Fibroblast of peridontal ligament (primary cell): ENCODE data around the gene ARHGAP19.
A peak's percentile ranks its signal among the peaks of the same experiment; 100 is the strongest.

Experiments used
- DNase-seq: peaks from one replicate; pipeline ENCODE4 v3.0.0-alpha.2; 2010; ENCODE audit errors: extremely low read depth

The ARHGAP19 gene, protein sequence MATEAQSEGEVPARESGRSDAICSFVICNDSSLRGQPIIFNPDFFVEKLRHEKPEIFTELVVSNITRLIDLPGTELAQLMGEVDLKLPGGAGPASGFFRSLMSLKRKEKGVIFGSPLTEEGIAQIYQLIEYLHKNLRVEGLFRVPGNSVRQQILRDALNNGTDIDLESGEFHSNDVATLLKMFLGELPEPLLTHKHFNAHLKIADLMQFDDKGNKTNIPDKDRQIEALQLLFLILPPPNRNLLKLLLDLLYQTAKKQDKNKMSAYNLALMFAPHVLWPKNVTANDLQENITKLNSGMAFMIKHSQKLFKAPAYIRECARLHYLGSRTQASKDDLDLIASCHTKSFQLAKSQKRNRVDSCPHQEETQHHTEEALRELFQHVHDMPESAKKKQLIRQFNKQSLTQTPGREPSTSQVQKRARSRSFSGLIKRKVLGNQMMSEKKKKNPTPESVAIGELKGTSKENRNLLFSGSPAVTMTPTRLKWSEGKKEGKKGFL

DNA sequence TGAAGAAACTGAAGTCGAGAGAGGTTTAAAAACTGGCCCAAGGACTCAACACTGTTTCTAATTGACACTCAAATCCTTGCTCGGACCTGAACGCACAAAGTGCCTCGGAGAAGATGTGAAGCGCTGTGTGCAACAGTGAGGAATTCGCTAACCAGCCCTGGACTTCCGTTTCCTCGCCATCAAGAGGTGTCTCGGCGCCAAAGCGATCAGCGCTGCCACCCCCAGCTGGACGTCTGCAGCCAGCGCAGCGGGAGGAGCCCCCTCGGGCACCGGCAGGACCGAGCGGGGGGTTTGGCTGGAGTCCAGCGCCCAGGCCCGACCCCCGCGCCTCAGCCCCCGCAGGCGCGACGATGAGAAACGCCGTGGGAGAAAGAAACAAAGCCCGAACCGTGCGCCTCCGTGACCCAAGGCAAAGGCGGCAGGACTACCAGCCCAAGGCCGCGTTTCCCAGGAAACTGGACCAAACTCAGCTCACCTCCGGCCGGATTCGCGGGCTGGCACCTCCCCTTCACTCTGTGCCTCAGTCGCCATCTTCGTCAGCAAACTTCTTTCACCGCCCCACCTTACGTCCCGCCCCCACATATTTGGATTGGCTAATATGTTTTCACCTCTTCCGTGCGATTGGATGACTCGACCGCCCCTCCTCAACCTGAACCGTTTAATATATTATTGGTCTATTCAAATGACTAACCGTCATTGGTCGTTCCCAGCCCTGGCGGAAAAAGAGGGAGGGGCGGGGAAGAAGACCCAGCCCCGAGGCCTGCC lies at the start of gene ARHGAP19:
ARHGAP19 (minus strand) TSS at position 541 of the 765 bp plus-strand sequence; CDS start at position 531, 10 bp downstream.
- DNase-seq, result peak; percentile 98

DNA sequence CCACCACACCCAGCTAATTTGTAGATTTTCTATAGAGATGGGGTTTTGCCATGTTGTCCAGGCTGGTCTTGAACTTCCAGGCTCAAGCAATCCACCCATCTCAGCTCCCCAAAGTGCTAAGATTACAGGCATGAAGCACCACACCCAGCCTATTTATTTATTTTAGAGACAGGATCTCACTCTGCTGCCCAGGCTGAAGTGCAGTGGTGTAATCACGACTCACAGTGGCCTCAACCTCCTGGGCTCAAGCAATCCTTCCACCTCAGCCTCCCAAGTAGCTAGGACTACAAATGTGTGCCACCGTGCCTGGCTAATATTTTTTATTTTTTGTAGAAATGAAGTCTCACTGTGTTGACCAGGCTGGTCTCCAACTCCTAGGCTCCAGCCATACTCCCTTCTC lies 49.0 kb upstream of the ARHGAP19 start:
- DNase-seq, result no peak

DNA sequence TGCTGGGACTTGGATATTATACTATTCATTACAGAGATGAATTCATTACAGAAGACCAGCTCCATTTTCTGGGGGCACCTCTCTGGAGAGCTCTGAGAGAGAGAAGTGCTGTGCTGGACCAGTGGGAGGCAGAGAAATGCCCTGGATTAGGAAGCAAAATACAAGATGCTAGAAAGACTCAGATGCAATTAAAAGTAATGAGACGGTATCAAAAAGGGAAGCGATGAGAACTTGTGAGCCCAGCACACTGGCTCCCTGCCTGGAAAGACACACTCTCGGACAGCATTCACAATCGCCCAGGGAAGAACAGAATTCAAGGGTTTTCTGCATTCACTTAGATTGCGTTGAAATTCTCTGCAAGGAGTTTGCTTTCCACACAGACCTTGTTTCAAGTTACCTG lies 45.6 kb upstream of the ARHGAP19 start:
- no peak for DNase-seq

DNA sequence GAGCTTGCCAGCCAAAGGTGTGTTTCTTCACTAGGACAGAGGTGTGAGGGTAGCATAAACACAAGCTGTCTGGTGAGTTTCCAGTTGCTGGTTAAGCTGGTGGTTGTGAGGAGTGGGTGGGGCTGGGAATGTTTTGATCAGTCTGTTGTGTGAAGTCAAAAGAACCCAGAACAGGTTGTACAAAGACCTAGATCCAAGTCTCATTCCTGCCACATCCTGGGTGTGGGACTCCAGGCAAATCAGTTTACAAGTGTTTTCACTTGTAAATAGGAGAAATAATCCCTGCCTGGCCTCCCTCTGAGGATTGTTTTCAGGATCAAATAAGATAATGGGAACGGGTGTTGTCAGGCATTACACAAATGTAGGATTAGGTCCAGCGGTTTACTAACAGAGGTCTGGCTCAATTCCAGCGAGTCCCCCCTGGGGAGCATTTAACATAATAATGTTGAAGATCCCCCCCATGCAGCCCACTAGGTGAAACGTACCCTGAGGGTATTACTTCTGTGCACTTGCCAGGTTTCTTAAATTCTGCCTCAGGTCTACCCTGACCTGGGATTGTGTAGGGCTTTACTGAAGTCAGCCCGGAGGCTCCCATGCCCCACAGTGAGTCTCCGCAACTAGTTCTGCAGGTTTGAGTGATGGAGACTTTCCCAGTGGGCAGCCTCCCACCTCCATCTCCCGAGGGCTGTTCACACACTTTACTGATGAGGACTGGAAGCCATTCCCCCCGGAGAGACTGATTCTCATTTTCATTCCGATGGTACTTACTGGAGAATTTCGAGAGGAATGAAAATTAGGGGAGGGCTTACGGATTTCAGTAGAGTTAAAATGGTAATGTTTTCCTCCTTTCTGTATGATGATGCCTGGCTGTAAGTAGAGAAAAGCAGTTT lies 44.8 kb upstream of the ARHGAP19 start:
- no peak for DNase-seq

DNA sequence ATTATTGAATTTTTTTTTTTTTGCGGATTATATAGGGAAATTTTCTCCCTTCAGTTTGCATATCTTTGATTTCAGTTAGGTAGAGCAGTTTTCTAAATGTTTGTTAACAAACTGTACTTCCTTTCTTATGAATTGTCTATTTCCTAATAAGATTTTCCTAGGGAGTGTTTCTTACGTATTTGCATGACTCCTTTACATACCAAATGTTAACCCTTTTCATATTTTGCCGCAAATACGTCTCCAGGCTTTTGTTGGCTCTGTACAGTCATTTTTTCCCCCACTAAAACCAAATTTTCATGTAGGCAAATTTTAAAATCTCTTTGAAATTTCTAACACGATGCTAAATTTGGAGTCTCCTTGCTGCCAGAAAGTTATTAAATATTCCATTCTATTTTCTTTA lies 44.0 kb upstream of the ARHGAP19 start:
- DNase-seq, result peak; percentile 11

DNA sequence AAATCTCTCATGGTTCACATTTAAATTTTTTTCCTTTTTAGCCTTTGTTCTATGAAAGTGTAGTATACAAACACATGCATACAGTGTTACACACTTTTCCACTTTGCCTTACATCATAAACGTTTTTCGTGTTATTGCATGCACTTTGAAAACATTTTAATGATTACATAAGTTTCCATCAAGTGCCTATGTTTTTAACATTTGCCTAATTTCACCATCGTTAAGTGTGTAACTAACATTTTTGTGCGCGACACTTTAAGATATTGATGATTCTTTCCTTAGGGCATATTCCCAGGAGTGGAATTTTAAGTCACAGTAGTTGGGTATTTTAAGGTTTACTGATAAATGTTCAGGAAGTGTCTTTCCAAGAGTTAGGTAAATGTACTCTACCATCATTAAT lies 43.6 kb upstream of the ARHGAP19 start:
- no peak for DNase-seq

DNA sequence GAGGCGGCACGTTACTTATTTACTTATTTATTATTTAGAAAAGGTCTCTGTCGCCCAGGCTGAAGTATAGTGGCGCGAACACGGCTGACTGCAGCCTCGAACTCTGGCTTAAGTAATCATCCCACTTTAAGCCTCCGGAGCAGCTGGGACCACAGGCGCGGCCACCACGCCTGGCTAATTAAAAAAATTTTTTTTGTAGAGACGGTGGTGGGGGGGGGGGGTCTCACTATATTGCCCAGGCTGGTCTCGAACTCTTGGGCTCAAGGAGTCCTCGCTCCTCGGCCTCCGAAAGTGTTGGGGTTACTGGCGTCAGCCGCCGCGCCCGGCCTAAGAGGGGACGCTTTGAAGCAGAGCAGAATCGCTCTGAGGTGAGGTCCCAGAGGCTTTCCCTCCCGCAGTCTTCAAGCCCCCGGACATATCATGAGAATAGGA lies 42.8 kb upstream of the ARHGAP19 start:
- DNase-seq, result no peak

DNA sequence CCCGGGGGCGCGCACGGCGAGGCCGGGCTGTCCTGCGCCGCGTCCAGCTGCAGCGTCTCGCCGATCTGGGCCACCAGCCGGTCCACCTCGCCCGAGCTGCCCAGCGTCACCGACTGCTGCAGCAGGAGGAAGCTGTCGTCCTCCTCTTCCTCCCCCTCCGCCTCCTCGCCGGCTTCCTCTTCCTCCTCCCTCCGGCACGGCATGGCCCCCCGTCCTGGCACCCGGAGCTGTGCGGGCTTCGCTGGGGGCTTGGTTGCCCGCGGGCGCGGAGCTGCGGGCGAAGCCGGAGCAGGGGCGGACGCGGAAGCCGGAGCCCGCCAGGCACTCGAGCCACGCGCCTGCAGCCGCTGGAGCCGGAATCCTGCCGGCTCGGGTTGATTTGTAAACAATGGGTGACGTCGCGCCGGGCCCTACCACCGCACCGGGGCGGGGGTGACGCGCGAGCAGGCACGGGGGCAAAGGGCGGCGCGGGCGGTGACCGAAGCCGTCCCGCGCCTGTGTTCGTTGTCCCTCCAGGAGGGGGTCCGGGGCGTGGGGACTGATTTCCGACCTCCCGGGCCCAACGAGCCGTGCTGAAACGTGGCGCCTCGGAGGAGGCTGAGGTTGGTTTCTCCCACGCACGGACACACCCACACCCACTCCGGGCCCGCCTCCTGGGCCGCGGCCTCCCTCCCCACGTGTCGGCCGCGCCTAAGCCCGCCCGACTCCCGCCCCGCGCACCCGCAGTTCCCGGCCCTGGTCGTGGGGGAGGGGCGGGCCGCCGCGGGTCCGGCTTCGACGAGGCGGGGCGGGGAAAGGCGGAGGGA lies 42.1 kb upstream of the ARHGAP19 start, which contains the start of gene FRAT2:
FRAT2 (minus strand) TSS at position 360 of the 806 bp plus-strand sequence; CDS start at position 203, 157 bp downstream.
- DNase-seq, result peak; percentile 88

DNA sequence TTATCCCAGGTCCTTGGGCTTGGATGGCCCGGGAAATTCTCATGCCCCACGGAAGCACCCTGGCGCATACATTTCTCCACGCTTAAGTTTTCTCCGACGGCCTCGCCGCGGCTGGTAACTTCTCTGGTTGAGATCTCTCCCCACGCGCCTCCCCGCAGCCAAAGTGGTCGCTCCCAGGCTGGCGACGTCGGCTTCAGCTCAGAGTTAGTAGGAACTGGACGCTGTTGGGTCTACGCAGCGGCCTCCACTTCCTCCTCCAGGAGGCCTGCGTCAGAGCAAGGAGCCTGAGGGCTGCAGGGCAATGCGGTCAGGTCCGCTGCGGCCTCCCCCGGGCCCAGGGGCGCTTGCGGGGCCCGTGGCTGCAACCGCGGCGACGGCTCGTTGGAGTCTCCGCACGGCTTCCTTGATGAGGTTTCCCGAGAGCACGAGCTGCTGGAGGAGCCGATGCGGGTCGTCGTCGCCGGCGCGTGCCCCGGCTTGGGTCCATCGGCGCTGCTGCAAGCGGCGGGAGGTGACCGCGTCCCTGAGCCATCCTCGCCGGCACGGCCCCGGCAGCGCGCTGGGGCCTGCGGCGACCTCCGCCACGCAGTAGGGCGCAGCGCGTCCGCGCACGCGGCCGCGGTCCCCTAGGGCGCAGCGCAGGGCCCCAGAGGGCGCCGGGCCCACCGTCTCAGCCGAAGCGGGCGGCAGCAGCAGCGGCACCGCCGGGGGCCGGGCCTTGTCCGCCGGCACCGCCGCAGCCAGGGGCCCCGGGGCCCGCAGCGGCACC lies 41.3 kb upstream of the ARHGAP19 start:
- DNase-seq, result peak; percentile 33

DNA sequence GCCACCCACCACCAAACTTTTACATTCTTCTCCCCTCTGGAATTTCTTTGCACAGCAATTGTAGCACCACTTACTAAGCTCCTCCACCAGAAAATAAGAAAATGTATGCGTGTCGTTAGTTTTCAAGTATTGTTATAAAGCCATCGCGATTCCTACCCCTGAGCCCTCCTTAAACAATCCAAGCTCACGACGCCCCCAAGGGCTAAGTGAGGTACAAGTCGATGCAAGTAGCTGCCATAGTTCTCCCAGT lies 40.8 kb upstream of the ARHGAP19 start:
- peak; percentile 53 for DNase-seq

DNA sequence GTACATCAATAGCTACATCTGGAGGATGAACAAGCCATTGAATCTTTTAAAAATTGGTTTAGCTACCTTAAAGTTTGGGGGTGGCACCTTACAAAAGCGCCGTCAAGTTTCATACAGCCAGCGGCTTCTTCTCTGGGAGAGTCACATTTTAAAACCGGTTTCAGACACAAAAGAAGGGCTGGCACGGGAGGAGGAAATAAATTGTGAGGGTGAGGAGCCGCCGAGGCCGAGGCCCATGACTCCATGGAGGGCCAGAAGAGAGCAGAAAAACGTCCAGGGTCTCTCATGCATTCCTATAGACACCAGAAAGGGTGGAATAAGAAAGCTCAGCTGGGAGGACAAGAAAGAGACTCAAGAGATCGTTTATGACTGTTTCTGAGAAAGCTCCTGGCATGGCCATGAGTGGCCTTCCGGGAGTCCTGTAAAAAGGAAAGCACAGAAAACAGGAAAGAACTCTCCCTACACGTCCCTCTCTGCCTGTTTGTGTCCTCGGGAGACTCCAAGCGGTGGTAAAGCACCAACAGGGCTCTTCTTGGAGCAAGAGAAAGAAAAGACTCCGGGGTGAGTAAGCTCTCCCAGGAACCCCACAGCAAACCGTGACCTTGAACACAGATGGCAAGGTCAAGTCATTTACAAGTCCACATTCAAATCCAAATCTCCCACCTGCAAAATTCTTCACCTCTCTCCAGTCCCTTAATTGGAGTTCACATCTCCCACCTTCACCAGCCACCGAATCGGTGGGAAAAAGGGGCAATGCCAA lies 40.3 kb upstream of the ARHGAP19 start:
- peak; percentile 85 for DNase-seq

DNA sequence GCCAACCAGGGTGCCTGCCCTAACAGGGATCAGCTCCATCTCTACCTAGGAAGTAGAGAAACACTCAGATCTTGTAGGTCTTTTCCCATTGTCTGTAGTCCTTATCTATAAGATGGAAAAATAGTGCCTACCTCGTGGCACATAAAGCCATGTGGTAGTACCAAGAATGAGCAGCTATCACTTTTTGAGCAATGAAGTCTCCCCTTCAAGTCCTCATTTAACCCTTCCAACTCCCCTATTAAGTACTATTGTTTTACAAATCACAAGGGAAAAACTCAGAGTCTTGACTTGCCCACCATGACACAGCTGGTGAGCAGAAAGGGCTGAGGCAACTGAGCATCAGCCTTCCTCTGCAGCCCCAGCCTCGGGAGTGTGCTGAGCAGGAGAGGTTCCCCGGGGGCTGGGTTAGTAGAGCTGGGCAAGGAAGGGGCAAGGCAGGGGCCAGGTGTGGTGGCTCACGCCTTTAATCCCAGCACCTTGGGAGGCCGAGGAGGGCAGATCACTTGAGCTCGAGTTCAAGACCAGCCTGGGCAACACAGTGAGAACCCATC lies 38.8 kb upstream of the ARHGAP19 start:
- DNase-seq, result no peak

DNA sequence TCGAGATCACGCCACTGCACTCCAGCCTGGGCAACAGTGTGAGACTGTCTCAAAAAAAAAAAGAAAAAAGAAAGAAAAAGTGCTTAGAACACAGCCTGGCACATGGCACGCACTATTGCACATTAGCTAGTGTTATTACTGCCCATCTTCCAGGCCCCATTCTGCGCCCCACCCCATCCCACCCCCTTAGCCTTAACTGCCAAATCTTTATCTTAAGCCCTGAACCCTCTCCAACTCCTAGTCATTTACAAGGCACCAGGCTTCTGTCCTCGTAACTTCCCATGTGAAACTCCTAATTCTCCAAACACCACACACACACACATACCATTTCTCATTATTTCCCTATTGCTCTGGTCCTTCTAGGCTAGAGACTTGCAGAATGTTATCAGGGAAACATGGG lies 37.3 kb upstream of the ARHGAP19 start:
- no peak for DNase-seq

DNA sequence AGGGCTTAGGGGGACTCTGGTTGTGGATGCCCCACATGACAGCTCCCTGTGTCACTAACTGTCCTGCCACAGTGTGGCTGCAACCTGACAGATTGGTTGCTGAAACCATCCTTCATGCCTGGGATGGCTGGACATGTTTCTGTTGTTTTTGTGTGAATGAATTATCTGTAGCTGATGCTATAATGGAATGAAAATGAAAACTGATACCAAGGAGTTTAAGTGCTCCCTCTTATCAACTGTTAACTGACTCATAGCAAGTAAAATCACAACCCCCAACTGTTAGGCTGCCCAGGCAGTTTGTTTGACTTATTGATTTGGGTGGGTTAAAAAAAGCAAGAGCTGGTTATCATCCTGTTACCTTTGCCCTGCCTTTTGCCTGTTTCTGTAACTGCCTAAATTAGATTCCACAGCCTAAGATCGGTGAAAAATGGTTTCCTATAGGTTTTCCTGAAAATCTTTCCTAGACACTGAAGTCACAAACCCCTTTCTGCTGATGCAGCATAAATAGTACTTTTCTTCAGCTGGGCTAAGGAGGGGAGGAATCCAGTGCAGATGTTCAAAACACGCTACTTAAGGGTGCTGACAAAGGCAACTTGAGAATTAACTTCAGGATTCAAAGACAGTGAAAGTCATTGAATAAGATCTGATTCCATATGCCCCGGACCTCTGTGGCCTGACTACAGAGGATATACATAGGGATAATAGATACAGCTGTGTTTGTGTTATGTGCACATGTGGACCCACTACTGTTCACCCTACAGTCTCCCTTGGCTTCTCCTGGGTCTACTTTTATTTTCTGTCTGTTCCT lies 36.4 kb upstream of the ARHGAP19 start:
- no peak for DNase-seq

DNA sequence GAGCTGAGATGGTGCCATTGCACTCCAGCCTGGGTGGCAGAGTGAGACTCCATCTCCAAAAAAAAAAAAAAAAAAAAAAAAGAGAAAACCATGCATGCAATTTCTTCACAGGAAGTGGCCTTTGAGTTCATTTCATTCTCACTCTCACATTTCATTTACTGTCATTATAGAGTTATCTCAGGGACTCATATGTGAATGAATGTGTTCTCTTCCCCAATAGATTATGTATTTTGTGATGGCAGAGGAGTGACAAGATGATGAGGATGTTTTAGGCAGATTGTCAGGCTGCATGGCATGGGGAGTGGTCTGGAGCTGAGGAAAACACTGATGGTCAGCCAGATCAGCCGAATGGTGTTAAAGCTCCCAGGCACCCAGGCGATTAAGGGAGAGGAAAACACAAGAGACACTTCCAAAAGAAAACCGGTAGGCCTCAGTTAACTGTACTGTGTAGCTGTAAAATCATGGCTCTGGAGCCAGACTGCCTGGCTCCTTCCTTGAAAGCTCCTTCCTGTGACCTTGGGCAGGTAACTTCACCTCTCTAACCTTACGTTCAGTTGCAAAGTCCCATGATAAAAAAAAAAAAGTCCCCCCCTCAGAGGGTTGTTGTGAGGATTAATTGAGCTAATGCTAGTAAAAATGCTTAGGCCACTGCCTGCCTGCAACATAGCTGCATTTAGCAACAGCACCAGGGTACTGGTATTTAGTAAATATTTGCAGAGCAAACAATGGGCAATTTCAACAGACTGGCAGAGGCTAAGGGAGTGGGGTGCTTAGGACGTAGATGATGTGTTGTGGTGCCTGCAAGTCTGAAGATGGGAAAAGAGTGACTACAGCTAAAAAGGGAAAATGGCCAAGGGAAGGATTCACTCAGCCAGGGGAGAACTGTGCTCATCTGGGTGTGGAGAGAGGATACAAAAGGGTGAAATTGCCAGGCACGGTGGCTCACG lies 35.2 kb upstream of the ARHGAP19 start:
- DNase-seq, result no peak

DNA sequence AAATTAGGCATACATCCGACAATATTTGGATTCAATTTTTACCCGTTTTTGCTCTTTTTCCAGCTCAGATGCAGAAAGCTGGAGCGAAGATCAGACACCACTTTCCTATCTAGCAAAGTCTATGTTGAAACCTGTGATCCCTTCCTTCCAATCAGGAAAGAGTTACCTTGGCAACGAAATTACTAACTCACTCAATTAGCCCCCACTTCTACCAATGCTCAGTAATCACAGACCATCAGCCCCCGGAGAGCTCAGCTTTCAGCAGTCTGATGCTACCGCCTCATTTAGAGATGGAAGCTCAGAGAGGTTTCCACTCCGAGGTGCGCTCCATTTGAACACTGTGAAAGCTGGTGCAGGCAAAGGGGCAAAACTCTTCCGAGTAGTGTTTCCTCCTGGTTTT lies 33.3 kb upstream of the ARHGAP19 start:
- no peak for DNase-seq

DNA sequence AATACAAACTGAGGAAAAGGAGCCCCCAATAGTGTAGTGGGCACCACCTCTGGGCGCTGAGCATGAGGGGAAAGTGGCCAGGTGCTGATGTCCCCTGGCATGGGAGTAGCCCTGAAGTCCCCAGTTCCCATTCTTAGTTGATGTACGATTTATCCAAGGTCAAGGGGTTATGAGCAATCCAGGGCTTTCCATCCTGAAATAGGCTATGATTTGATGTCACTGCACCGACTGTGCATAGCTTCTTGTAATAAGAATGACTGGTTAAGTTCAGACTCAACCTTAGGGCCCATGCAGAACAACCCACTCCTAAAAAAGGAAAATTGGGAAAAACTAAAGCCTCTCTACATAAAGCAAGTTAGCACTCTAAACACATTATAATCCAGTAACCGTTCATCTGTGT lies 31.1 kb upstream of the ARHGAP19 start:
- DNase-seq, result no peak
